ENCODE results near the gene MYO1F. TPM values are rescaled to one million over a fixed set of nuclear protein-coding genes. Genes with fewer than 3 reads are reported as not detected.

MYO1F gene
- total and polyA plus RNA-seq, 11 donors, result 1.8 to 56.6 (median 4.7) TPM

- DNase-seq, result no peak
- Histone ChIP-seq H3K9me3 (no peaks in the 10 kb centered on the region), H3K27me3 (no peaks in the 10 kb centered on the region), H3K4me3 (peak overlapping the region in 11 of 12 donors; percentile 19 to 84 (median 61)), H3K36me3 (peaks cover 0 to 15% (median 4%) of the 10 kb centered on the region in 9 donors), H3K4me1 (peaks cover 0 to 47% (median 10%) of the 10 kb centered on the region in 12 donors), H3K27ac (peak overlapping the region in 5 of 12 donors; percentile 14 to 58 (median 18))
- TF ChIP-seq, protein P1, sequence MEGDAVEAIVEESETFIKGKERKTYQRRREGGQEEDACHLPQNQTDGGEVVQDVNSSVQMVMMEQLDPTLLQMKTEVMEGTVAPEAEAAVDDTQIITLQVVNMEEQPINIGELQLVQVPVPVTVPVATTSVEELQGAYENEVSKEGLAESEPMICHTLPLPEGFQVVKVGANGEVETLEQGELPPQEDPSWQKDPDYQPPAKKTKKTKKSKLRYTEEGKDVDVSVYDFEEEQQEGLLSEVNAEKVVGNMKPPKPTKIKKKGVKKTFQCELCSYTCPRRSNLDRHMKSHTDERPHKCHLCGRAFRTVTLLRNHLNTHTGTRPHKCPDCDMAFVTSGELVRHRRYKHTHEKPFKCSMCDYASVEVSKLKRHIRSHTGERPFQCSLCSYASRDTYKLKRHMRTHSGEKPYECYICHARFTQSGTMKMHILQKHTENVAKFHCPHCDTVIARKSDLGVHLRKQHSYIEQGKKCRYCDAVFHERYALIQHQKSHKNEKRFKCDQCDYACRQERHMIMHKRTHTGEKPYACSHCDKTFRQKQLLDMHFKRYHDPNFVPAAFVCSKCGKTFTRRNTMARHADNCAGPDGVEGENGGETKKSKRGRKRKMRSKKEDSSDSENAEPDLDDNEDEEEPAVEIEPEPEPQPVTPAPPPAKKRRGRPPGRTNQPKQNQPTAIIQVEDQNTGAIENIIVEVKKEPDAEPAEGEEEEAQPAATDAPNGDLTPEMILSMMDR (IDR thresholded peaks at IDR 0.05), result peak in 2 of 12 donors; percentile 15 to 25
- no peak for TF ChIP-seq POLR2A (IDR thresholded peaks at IDR 0.05)
- peak in 3 of 4 donors; percentile 1 to 49 (median 17) for ATAC-seq
- intact Hi-C loops (cut with DNase I), result loop anchor here (1.0 to 10.0 kb wide), 9 partner anchors 49 to 154 kb away; partner anchors contain the start of genes MARCHF2 (in 4 of the 10) and HNRNPM (in 1 of the 10)
- 18 to 24% (median 21%) methylated on average over 16 to 18 of the region's 18 CpGs for WGBS, 4 donors
These were observed 70.8 kb downstream of the MYO1F start for GRCh38 chr19:8506402-8506957.

GRCh38 chr19:8505680-8506401 lies 71.4 kb downstream of the MYO1F start:
- H3K9me3 ChIP-seq, result no peaks in the 10 kb centered on the region
- intact Hi-C loops (cut with DNase I), result loop anchor here (1.0 to 10.0 kb wide), 9 partner anchors 49 to 154 kb away; partner anchors contain the start of genes MARCHF2 (in 5 of the 10) and HNRNPM (in 1 of the 10)
- H3K27me3 ChIP-seq, result no peaks in the 10 kb centered on the region
- H3K4me3 ChIP-seq, result peak overlapping the region; percentile 19 to 84 (median 60)
- H3K4me1 ChIP-seq, result peaks cover 0 to 51% (median 10%) of the 10 kb centered on the region in 12 donors
- peak overlapping the region in 6 of 12 donors; percentile 14 to 58 (median 30) for H3K27ac ChIP-seq
- WGBS, 4 donors, result 0% methylated on average over 35 to 56 of the region's 56 CpGs
- peaks cover 0 to 9% (median 0%) of the 10 kb centered on the region in 9 donors for H3K36me3 ChIP-seq
- TF ChIP-seq, protein P1 (IDR thresholded peaks at IDR 0.05), result peak; percentile 82 to 93 (median 88)
- TF ChIP-seq POLR2A (IDR thresholded peaks at IDR 0.05), result peak in 1 of 2 donors; percentile 17
- DNase-seq (peak; percentile 79 to 90 (median 81)), ATAC-seq (peak; percentile 73 to 89 (median 84))

- Histone ChIP-seq H3K9me3 (no peaks in the 10 kb centered on the region), H3K4me3 (no peak overlapping the region), H3K27me3 (no peaks in the 10 kb centered on the region), H3K4me1 (peaks cover 0 to 57% (median 10%) of the 10 kb centered on the region in 12 donors), H3K27ac (peak overlapping the region in 1 of 12 donors; percentile 69), H3K36me3 (peaks cover 0 to 3% (median 0%) of the 10 kb centered on the region in 9 donors)
- DNase-seq (no peak), ATAC-seq (no peak)
- intact Hi-C loops (cut with DNase I), result loop anchor here in 8 of 10 donors (2.0 to 10.0 kb wide), 7 partner anchors 48 to 153 kb away; partner anchors contain the start of genes MARCHF2 (in 3 of the 8) and HNRNPM (in 1 of the 8)
- TF ChIP-seq, protein P1 (IDR thresholded peaks at IDR 0.05), result no peak
- no peak for TF ChIP-seq POLR2A (IDR thresholded peaks at IDR 0.05)
- 70 to 85% (median 81%) methylated on average over 6 of the region's 6 CpGs for WGBS, 4 donors
These were observed 72.3 kb downstream of the MYO1F start for GRCh38 chr19:8504919-8505318.

GRCh38 chr19:8504171-8504570 lies 73.1 kb downstream of the MYO1F start:
- no peaks in the 10 kb centered on the region for H3K36me3 ChIP-seq
- ATAC-seq, result no peak
- TF ChIP-seq, protein P1 (IDR thresholded peaks at IDR 0.05), result no peak
- TF ChIP-seq POLR2A (IDR thresholded peaks at IDR 0.05), result no peak
- 76 to 90% (median 88%) methylated on average over 7 of the region's 7 CpGs for WGBS, 4 donors
- peaks cover 0 to 57% (median 10%) of the 10 kb centered on the region in 12 donors for H3K4me1 ChIP-seq
- H3K27ac ChIP-seq, result peak overlapping the region in 1 of 12 donors; percentile 69
- H3K9me3 ChIP-seq, result no peaks in the 10 kb centered on the region
- no peak overlapping the region for H3K4me3 ChIP-seq
- intact Hi-C loops (cut with DNase I), result loop anchor here in 3 of 10 donors (2.0 to 10.0 kb wide), 3 partner anchors 59 to 91 kb away; partner anchors contain the start of genes MARCHF2 (in 2 of the 3) and HNRNPM (in 1 of the 3)
- no peak for DNase-seq
- H3K27me3 ChIP-seq, result no peaks in the 10 kb centered on the region
